ENCODE data around the gene MGAT4A.

DNA sequence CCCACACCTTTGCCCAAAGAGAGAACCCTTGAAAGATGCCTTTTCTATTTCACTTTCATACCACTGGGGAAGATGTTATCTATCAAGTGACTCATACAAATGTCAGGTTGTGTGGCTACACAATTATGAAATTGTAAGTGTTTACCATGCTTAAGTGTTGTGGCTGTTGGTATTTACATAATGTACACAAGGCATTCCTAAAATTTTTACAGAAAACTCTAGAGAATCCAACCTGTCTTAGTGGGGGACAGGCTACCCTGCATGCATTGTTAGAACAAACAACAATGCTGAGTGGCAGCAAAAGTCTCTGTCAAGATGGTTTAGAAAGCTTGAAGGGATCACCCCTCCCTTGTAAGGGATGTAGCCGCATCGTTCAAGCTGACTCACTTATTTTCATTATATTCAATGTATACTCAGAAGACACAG is 5.5 kb upstream of the MGAT4A start:
- TF ChIP-seq EZH2 (IDR thresholded peaks at IDR 0.05) (no peak), POLR2AphosphoS5 (IDR thresholded peaks at IDR 0.05; ENCODE audit: borderline replicate concordance, low read depth, low read length) (no peak)
